Adrenal gland (tissue), 5 donors: ENCODE data around the gene CA14.

Experiments used
- CTCF ChIP-seq, 6 experiments: fragments of 450-650 bp in 4 of 6; fragments of 200-600 bp in 2 of 6; sonication (generic) in 1 of 6; IDR thresholded peaks; 1 replicate in 5 of 6; 2 replicates in 1 of 6; pipeline versions ENCODE4 v1.5.1 to v1.8.0; 2016 to 2021; ENCODE audit warnings: antibody characterized with exemption in 6 of 6, mild to moderate bottlenecking in 2 of 6, moderate library complexity in 1 of 6
- POLR2A ChIP-seq, 2 donors: fragments of 450-650 bp; IDR thresholded peaks; one replicate each; pipeline ENCODE4 v1.6.1; 2017; ENCODE audit warnings: antibody characterized with exemption in 2 of 2, mild to moderate bottlenecking in 2 of 2, moderate library complexity in 1 of 2
- donor health status: DM: no; HTN: no; CAD: no.

DNA sequence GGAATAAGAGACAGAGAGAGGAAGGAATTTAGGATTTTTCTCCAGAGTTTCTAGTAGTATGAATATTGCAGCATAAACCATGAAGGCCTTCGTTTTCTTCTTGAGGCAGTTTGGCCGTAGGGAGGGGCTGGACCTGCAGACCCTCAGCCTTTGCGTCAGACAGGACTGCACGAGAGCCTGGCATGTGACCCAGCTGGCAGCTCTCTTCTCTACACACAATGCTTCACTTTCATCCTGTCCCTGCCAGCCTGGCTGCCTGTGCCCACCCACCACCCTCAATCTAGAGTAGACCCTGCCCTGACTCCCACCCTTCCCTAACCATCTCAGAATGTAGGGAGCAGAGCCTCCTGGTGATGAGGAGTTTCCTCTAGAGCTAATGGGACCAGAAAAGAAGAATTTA is 1.6 kb downstream of the CA14 start:
- TF ChIP-seq CTCF (IDR thresholded peaks at IDR 0.05) = no peak
- no peak for TF ChIP-seq POLR2A (IDR thresholded peaks at IDR 0.05)
